ENCODE measurements around the gene BRF1.

The BRF1 gene

GRCh38 chr14:105169776-105170655 lies 130.8 kb downstream of the BRF1 start:
- DNase-seq: no peak

- no peak for DNase-seq
Observed at GRCh38 chr14:105168979-105169507, 131.8 kb downstream of the BRF1 start.

GRCh38 chr14:105168496-105168978 lies 132.3 kb downstream of the BRF1 start, which contains the start of gene JAG2:
Gene JAG2 (minus strand): TSS chr14:105168776. CDS start chr14:105168420, 356 bp downstream.
- DNase-seq: peak; percentile 44

GRCh38 chr14:105168093-105168420 lies 132.7 kb downstream of the BRF1 start:
- DNase-seq: no peak

GRCh38 chr14:105167303-105168092 lies 133.3 kb downstream of the BRF1 start:
- no peak for DNase-seq

- DNase-seq: no peak
Observed at GRCh38 chr14:105166571-105167302, 134.1 kb downstream of the BRF1 start.

GRCh38 chr14:105165761-105166485 lies 134.9 kb downstream of the BRF1 start:
- DNase-seq: no peak

- DNase-seq: no peak
Observed at GRCh38 chr14:105165134-105165704, 135.6 kb downstream of the BRF1 start.

GRCh38 chr14:105163040-105163742 lies 137.6 kb downstream of the BRF1 start:
- no peak for DNase-seq

GRCh38 chr14:105162669-105162979 lies 138.2 kb downstream of the BRF1 start:
- DNase-seq: no peak

GRCh38 chr14:105161964-105162668 lies 138.7 kb downstream of the BRF1 start:
- DNase-seq: no peak

GRCh38 chr14:105161309-105161708 lies 139.5 kb downstream of the BRF1 start:
- DNase-seq: no peak

GRCh38 chr14:105160776-105161175 lies 140.0 kb downstream of the BRF1 start:
- DNase-seq: no peak

GRCh38 chr14:105159344-105159743 lies 141.5 kb downstream of the BRF1 start:
- DNase-seq: no peak
